Thymus (tissue), 11 donors: ENCODE data around the gene ACVR2B. TPM values are rescaled to one million over a fixed set of nuclear protein-coding genes. Genes with fewer than 3 reads are reported as not detected.
A peak's percentile ranks its signal among the peaks of the same experiment; 100 is the strongest.

ENCODE experiments used
- DNase-seq, 9 donors: peaks; one replicate each; pipeline ENCODE4 v3.0.0-alpha.2; 2013; ENCODE audit warnings: low spot score in 9 of 9, low read depth in 6 of 9, missing footprints in 1 of 9
- H3K27ac ChIP-seq, 2 donors: one replicate each; pipeline ENCODE4 v1.5.1; 2013; ENCODE audit warnings: control low read depth in 1 of 2, low read depth in 1 of 2, low read length in 1 of 2, mild to moderate bottlenecking in 1 of 2, moderate library complexity in 1 of 2
- H3K27me3 ChIP-seq, 2 donors: one replicate each; pipeline ENCODE4 v1.5.1; 2013; ENCODE audit warnings: low read length in 1 of 2; ENCODE audit not compliant: control insufficient read depth in 2 of 2, insufficient read depth in 1 of 2
- H3K36me3 ChIP-seq, 2 donors: one replicate each; pipeline ENCODE4 v1.5.1; 2013; ENCODE audit warnings: low read length in 1 of 2, mild to moderate bottlenecking in 1 of 2, moderate library complexity in 1 of 2; ENCODE audit not compliant: control insufficient read depth in 2 of 2, insufficient read depth in 2 of 2
- H3K4me1 ChIP-seq, 2 donors: one replicate each; pipeline ENCODE4 v1.5.1; 2013; ENCODE audit warnings: low read length in 2 of 2; ENCODE audit not compliant: control insufficient read depth in 2 of 2, insufficient read depth in 2 of 2
- H3K4me3 ChIP-seq, 2 donors: one replicate each; pipeline ENCODE4 v1.5.1; 2013; ENCODE audit warnings: low read length in 2 of 2, control low read depth in 1 of 2, mild to moderate bottlenecking in 1 of 2
- H3K9me3 ChIP-seq, 2 donors: one replicate each; pipeline ENCODE4 v1.5.1; 2013; ENCODE audit warnings: low read length in 1 of 2, mild to moderate bottlenecking in 1 of 2; ENCODE audit not compliant: control insufficient read depth in 2 of 2, insufficient read depth in 1 of 2
- WGBS: extraction: QIAGEN DNeasy Blood & Tissue Kit; methylation state at CpG from one replicate; pipeline ENCODE4 v1.1.7; 2013; 5-methylcytosine and 5-hydroxymethylcytosine counted together
- polyA plus RNA-seq: library from polyadenylated mRNA; stranded (reverse); fragments of 200-250 nt; gene quantifications from one replicate; pipeline ENCODE4 v1.2.3, GENCODE V29; 2013
- total RNA-seq: library from RNA; stranded (reverse); fragments of 120-200 nt; gene quantifications from one replicate; pipeline ENCODE4 v1.2.4, GENCODE V29; 2013
- donor health status: healthy.

Gene ACVR2B
- total and polyA plus RNA-seq, 2 donors, result 2.4 to 6.3 TPM

DNA sequence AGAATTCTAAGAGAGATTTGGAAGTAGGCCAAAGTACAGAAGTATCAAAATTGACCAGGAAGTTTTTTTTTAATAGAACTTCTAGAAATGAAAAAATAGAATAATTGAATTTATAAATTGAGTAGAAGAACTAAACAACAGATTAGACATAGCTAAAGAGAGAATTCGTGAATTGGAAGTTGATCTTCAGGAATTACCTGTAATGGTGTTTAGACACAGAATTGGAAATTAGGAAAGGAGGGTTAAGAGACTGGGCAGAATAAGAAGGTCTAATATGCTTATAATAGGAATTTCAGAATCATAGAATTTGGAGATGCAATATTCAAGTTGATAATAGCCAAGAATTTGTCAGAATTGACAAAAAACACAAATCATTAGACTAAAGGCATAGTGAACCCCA, 16.2 kb downstream of the ACVR2B start:
- DNase-seq, result no peak
- WGBS, result 96% methylated on average over 1 of the region's 1 CpG
- peaks cover 3 to 10% of the 10 kb centered on the region in 2 donors for H3K9me3 ChIP-seq
- peaks cover 0 to 5% of the 10 kb centered on the region in 2 donors for H3K36me3 ChIP-seq
- no peak overlapping the region for H3K27ac ChIP-seq
- H3K4me1 ChIP-seq, result peaks cover 8 to 19% of the 10 kb centered on the region in 2 donors
- no peaks in the 10 kb centered on the region for H3K27me3 ChIP-seq
- H3K4me3 ChIP-seq, result no peak overlapping the region

DNA sequence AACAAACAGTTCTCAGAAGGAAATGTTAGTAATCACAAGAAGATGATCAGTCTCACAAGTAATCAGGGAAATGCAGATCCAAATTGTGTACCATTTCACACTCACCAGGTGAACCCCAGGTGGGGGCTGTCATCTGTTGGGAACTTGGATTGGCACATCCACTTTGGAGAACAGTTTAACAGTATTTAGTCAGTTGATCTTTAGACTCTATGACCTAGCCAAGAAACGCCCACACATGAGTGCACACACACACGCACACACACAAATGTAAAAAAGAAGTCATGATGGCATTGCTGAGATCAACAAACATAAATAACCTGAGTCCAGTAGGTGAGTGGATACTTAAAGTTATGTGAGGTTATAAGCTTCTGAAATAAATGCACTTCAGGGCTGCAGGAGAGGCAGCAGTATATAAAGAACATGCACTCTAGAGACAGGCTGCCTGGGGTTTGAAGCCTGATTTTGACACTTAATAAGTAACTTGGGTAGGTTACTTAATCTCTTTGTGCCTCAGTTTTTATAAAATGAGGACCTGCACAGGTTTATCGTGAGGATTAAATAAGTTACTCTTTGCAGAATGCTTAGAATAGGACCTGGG, 17.7 kb downstream of the ACVR2B start:
- H3K9me3 ChIP-seq, result peaks cover 3 to 7% of the 10 kb centered on the region in 2 donors
- no peak overlapping the region for H3K27ac ChIP-seq
- 97% methylated on average over 3 of the region's 3 CpGs for WGBS
- H3K4me1 ChIP-seq, result peaks cover 8 to 23% of the 10 kb centered on the region in 2 donors
- no peak overlapping the region for H3K4me3 ChIP-seq
- no peaks in the 10 kb centered on the region for H3K27me3 ChIP-seq
- peaks cover 0 to 5% of the 10 kb centered on the region in 2 donors for H3K36me3 ChIP-seq
- no peak for DNase-seq

DNA sequence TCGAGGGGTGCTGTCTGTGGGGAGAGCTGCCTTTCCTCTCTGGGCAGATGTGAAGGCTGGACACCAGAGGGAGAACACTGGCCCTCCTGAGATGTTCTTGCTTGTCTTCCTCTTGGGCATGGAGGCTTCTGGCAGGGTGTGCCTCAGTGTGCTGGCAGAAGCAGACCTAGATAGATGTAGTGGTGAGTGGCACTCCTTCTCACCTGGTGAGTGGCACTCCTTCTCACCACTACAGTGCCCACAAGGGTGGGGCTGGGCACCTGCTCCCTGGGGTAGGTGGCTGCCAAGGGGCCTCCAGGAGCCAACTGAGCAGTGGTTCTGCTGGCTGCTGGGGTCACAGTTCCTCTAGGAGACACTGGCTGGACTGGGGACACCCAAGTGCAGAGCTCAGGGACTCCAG, 18.7 kb downstream of the ACVR2B start:
- peaks cover 3% of the 10 kb centered on the region in 2 donors for H3K9me3 ChIP-seq
- no peak for DNase-seq
- H3K4me1 ChIP-seq, result peaks cover 8 to 28% of the 10 kb centered on the region in 2 donors
- H3K4me3 ChIP-seq, result no peak overlapping the region
- H3K27me3 ChIP-seq, result no peaks in the 10 kb centered on the region
- 95% methylated on average over 1 of the region's 1 CpG for WGBS
- no peak overlapping the region for H3K27ac ChIP-seq
- H3K36me3 ChIP-seq, result peaks cover 4 to 5% of the 10 kb centered on the region in 2 donors

GRCh38 chr3:38473229-38473628, 19.5 kb downstream of the ACVR2B start:
- H3K36me3 ChIP-seq, result peaks cover 9 to 14% of the 10 kb centered on the region in 2 donors
- peaks cover 8 to 28% of the 10 kb centered on the region in 2 donors for H3K4me1 ChIP-seq
- DNase-seq, result peak in 1 of 9 donors; percentile 33
- H3K27ac ChIP-seq, result no peak overlapping the region
- 86% methylated on average over 2 of the region's 2 CpGs for WGBS
- H3K9me3 ChIP-seq, result peaks cover 3% of the 10 kb centered on the region in 2 donors
- no peaks in the 10 kb centered on the region for H3K27me3 ChIP-seq
- no peak overlapping the region for H3K4me3 ChIP-seq

DNA sequence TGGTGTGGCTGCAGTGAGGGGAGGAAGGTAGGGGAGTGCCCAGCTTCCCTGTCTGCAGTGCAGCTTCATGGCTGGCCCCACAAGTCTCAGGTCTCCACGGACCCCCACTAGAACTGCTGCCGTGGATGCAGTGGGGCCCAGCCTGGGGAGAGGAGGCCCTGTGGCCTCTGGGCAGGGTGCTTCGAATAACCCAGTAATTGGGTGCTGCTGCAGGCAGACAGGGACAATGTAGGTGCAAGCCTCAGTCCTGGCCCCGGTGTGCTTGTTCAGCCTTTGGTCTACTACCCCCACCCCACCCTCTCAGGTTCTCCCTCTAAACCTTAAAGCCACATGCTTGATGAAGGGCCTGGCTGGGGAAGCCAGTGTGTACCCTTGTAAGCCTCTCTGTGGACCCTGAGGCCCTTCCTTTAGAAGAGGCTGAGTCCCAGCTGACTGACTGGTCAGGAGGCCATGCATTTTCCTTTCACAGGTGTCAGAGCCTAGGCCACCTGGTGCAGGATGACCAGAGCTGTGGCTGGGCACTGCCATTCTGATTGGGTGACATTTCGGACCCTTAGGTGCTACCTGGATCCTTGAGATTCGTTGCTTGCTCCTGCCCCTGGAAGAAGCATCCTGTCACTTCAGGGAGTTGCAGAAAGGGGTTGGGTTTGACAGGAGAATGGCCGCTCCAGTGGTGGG, 21.4 kb downstream of the ACVR2B start:
- H3K27ac ChIP-seq, result no peak overlapping the region
- DNase-seq, result no peak
- no peak overlapping the region for H3K4me3 ChIP-seq
- H3K9me3 ChIP-seq, result no peaks in the 10 kb centered on the region
- H3K27me3 ChIP-seq, result no peaks in the 10 kb centered on the region
- 96% methylated on average over 7 of the region's 7 CpGs for WGBS
- H3K4me1 ChIP-seq, result peaks cover 8 to 28% of the 10 kb centered on the region in 2 donors
- peaks cover 23 to 27% of the 10 kb centered on the region in 2 donors for H3K36me3 ChIP-seq

- 98% methylated on average over 6 of the region's 6 CpGs for WGBS
- peaks cover 8 to 28% of the 10 kb centered on the region in 2 donors for H3K4me1 ChIP-seq
- no peak overlapping the region for H3K27ac ChIP-seq
- no peak for DNase-seq
- no peaks in the 10 kb centered on the region for H3K9me3 ChIP-seq
- H3K27me3 ChIP-seq, result no peaks in the 10 kb centered on the region
- peaks cover 30 to 34% of the 10 kb centered on the region in 2 donors for H3K36me3 ChIP-seq
- H3K4me3 ChIP-seq, result no peak overlapping the region
These were observed 22.0 kb downstream of the ACVR2B start for GRCh38 chr3:38475716-38476115.

DNA sequence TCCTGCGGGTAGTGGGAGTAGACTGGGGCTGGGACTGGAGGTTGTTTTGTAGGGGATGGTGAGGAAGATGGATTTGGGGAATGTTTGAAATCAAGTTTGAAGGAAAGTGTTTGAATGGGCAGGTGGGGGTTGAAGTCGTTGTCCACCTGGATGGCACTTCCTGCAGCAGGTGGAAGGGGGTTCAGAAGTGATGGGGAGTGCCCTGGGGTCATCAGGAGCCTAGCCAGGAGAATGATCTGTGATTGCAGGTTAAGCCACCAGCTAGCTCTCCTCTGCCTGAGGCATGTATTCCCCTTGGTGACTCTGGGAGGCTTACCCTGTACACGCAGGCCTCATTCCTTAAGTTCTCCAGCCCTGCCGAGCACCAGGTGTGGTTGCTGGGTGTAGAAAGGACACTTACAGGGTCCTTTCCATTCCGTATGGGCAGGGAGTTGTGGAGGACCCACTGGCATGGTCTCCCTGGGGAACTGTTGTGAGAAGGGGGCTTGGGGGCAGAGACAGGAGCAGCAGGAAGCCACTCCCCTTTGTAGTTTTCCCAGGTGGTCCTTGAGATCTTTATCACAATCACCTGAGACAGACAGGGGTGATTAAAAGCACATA, 22.6 kb downstream of the ACVR2B start:
- Histone ChIP-seq H3K36me3 (peaks cover 35 to 39% of the 10 kb centered on the region in 2 donors), H3K4me1 (peaks cover 8 to 28% of the 10 kb centered on the region in 2 donors), H3K4me3 (no peak overlapping the region), H3K27me3 (no peaks in the 10 kb centered on the region), H3K27ac (no peak overlapping the region), H3K9me3 (no peaks in the 10 kb centered on the region)
- 95% methylated on average over 5 of the region's 5 CpGs for WGBS
- no peak for DNase-seq

DNA sequence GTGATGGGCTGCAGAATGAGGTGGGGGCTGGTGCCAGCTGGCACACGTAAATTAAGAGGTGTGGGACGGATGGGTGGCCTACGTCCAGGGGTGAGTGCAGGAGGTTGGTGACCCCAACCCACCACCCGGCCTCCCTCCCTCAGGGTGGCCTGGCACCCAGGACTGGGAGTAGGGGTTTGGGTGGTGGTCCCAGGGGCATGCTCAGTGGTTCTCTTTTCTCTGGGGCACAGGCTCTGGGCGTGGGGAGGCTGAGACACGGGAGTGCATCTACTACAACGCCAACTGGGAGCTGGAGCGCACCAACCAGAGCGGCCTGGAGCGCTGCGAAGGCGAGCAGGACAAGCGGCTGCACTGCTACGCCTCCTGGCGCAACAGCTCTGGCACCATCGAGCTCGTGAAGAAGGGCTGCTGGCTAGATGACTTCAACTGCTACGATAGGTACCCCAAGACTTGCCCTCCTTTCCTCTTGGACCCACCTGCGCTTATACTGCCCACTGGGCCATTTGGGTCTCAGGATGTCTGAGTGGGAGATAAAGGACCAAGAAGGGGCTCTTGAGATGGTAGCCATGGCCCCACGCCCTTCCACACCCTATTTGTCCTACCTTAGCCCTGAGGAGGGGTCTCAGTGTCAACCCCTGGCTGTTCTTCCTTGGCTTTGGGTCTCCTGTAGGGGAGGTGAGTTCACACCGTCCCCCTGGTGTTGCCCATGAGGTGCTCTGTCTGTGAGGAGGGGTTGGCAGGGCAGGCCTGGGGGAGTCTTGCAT, 23.5 kb downstream of the ACVR2B start:
- Histone ChIP-seq H3K27ac (no peak overlapping the region), H3K4me1 (peaks cover 8 to 25% of the 10 kb centered on the region in 2 donors), H3K27me3 (no peaks in the 10 kb centered on the region), H3K4me3 (no peak overlapping the region), H3K36me3 (peaks cover 43 to 47% of the 10 kb centered on the region in 2 donors), H3K9me3 (no peaks in the 10 kb centered on the region)
- DNase-seq, result no peak
- 98% methylated on average over 21 of the region's 21 CpGs for WGBS
